ENCODE measurements around the gene SLC5A11.

DNA sequence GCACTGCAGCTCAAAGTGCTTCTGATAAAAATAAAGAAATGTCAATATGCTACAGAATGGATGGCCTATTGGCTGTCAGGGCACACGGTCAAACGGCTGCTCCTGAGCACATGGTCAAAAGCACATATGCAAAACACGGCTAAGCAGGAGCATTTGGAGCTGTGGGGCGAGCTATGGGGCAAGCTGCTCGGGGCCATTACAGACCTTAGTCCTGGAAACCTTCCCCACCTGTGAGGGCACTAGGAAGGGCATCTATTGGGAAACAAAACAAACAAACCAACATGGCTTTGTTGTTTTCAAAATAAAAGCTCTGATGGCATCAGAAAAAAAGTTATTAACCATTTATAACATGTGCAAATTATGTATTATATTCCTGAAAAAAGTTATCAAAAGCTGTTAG, 83.6 kb downstream of the SLC5A11 start:
- TF ChIP-seq POLR2A (IDR thresholded peaks at IDR 0.05; ENCODE audit: low read depth, low read length) (no peak), TAF1 (IDR thresholded peaks at IDR 0.05; ENCODE audit: borderline replicate concordance, low read depth, low read length) (no peak)
